H1 (cell line): ENCODE results near the gene DRD2. TPM values are rescaled to one million over a fixed set of nuclear protein-coding genes. Genes with fewer than 3 reads are reported as not detected.

Source experiments
- CTBP2 ChIP-seq: IDR thresholded peaks from 2 replicates; pipeline ENCODE4 v1.7.0; 2011; ENCODE audit warnings: borderline replicate concordance, mild to moderate bottlenecking, moderate library complexity, mixed read lengths, low read length; ENCODE audit not compliant: insufficient read depth, insufficient read length
- RXRA ChIP-seq: IDR thresholded peaks from 2 replicates; pipeline ENCODE4 v1.6.1; 2011; ENCODE audit warnings: low read depth, mild to moderate bottlenecking, low read length, moderate library complexity; ENCODE audit not compliant: insufficient read depth
- polyA plus RNA-seq, 7 experiments: library from polyadenylated mRNA; depleted of rRNA in 3 of 7; stranded (reverse) in 5 of 7; unstranded in 2 of 7; fragments of >200 nt in 5 of 7; fragments of 200-250 nt in 2 of 7; gene quantifications; 1 replicate in 5 of 7; 2 replicates in 1 of 7; 4 replicates in 1 of 7; pipeline versions ENCODE4 v1.2.1 to v1.2.3, GENCODE V29; 2011 to 2013; ENCODE audit warnings: missing spikeins in 2 of 7, mixed read lengths in 2 of 7
- total RNA-seq: library from RNA; stranded (reverse); fragmentation: NEBNext Ultra II Directional; extraction: Animal tissue kit (Norgen Biotek cat#: 25700); gene quantifications from 2 replicates; pipeline ENCODE4 v1.2.1, GENCODE V29; 2021

Gene DRD2
- total and polyA plus RNA-seq, 2 of the 8 experiments (the other 6 are each of a cell fraction or from before 2014, with no cell fraction given), result 0.26 to 0.41 TPM

GRCh38 chr11:113448316-113448677, 26.9 kb downstream of the DRD2 start (continued):
- TF ChIP-seq RXRA (no peak), CTBP2 (no peak)
